Measurements from ENCODE around the gene CST9.

GRCh38 chr20:23645575-23645974 is 39.9 kb upstream of the CST9 start:
- TF ChIP-seq CTCF (IDR thresholded peaks at IDR 0.05) (no peak), POLR2AphosphoS5 (IDR thresholded peaks at IDR 0.05) (no peak), POLR2A (IDR thresholded peaks at IDR 0.05) (no peak)

Measured in suprapubic skin (tissue), 4 donors.